Upper lobe of left lung (tissue), 4 donors: ENCODE data around the gene DPM2.

ENCODE experiments used
- EP300 ChIP-seq, 4 donors: sonication (generic); formaldehyde crosslinking; IDR thresholded peaks; one replicate each; pipeline ENCODE4 v1.5.1; 2017; ENCODE audit warnings: antibody characterized with exemption in 4 of 4, control low read depth in 2 of 4
- POLR2AphosphoS5 ChIP-seq, 2 donors: sonication (generic); formaldehyde crosslinking; IDR thresholded peaks; one replicate each; pipeline ENCODE4 v1.5.1; 2017; ENCODE audit warnings: antibody characterized with exemption in 2 of 2
- TF ChIP-seq, protein P1 (sequence below), 6 experiments: fragments of 450-650 bp in 4 of 6; fragments of 200-600 bp in 2 of 6; sonication (generic) in 2 of 6; IDR thresholded peaks; one replicate each; pipeline ENCODE4 v1.5.1; 2016 to 2019; ENCODE audit warnings: antibody characterized with exemption in 6 of 6

DNA sequence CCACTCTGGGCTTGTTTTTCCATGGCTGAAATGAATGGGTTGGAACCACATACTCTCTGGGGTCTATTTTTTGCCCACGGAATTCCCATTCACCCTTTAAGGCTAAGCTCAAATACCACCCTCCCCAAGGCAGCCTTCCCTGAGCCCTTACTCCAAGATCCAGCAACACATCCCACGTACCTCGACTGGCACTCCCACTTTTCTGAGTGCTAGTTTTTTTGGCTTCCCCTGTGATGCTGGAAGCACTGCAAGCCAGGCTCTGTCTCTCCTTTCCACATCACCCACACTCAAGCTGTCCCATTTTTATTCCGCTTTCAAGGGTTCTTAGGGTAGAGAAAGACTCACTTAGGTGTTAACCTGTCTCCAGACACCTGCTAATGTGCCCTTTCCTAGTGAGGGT lies 44.3 kb downstream of the DPM2 start:
- TF ChIP-seq, protein P1, sequence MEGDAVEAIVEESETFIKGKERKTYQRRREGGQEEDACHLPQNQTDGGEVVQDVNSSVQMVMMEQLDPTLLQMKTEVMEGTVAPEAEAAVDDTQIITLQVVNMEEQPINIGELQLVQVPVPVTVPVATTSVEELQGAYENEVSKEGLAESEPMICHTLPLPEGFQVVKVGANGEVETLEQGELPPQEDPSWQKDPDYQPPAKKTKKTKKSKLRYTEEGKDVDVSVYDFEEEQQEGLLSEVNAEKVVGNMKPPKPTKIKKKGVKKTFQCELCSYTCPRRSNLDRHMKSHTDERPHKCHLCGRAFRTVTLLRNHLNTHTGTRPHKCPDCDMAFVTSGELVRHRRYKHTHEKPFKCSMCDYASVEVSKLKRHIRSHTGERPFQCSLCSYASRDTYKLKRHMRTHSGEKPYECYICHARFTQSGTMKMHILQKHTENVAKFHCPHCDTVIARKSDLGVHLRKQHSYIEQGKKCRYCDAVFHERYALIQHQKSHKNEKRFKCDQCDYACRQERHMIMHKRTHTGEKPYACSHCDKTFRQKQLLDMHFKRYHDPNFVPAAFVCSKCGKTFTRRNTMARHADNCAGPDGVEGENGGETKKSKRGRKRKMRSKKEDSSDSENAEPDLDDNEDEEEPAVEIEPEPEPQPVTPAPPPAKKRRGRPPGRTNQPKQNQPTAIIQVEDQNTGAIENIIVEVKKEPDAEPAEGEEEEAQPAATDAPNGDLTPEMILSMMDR (IDR thresholded peaks at IDR 0.05) = no peak
- TF ChIP-seq EP300 (IDR thresholded peaks at IDR 0.05) (no peak), POLR2AphosphoS5 (IDR thresholded peaks at IDR 0.05) (no peak)
